Adrenal gland (tissue), 12 donors: ENCODE measurements around the gene TMX1. TPM values are rescaled to one million over a fixed set of nuclear protein-coding genes. Genes with fewer than 3 reads are reported as not detected.

Source experiments
- DNase-seq, 7 donors: peaks; one replicate each; pipeline ENCODE4 v3.0.0-alpha.2; 2019 to 2020
- H3K27ac ChIP-seq, 5 donors: fragments of 200-600 bp; sonication (generic) in 4 of 5; 1 replicate in 3 of 5; 2 replicates in 2 of 5; pipeline versions ENCODE4 v1.5.1 to v1.8.0; 2016 to 2020; ENCODE audit warnings: mild to moderate bottlenecking in 1 of 5
- H3K27me3 ChIP-seq: fragments of 200-600 bp; 2 replicates; pipeline ENCODE4 v1.8.0; 2021
- H3K36me3 ChIP-seq, 2 donors: fragments of 200-600 bp; replicated peaks in 1 of 2; 1 replicate in 1 of 2; 2 replicates in 1 of 2; pipeline versions ENCODE4 v1.5.1 to v1.8.0; 2018 to 2022
- H3K4me1 ChIP-seq, 2 donors: fragments of 200-600 bp; replicated peaks in 1 of 2; 1 replicate in 1 of 2; 2 replicates in 1 of 2; pipeline versions ENCODE4 v1.5.1 to v1.8.0; 2018 to 2021
- H3K4me3 ChIP-seq, 4 donors: fragments of 200-600 bp; sonication (generic) in 3 of 4; one replicate each; pipeline ENCODE4 v1.5.1; 2016 to 2018
- H3K9me3 ChIP-seq, 3 donors: fragments of 200-600 bp; sonication (generic) in 1 of 3; replicated peaks in 1 of 3; 1 replicate in 2 of 3; 2 replicates in 1 of 3; pipeline versions ENCODE4 v1.5.1 to v1.8.0; 2016 to 2021
- CTCF ChIP-seq, 6 experiments: fragments of 450-650 bp in 4 of 6; fragments of 200-600 bp in 2 of 6; sonication (generic) in 1 of 6; IDR thresholded peaks; 1 replicate in 5 of 6; 2 replicates in 1 of 6; pipeline versions ENCODE4 v1.5.1 to v1.8.0; 2016 to 2021; ENCODE audit warnings: antibody characterized with exemption in 6 of 6, mild to moderate bottlenecking in 2 of 6, moderate library complexity in 1 of 6
- POLR2A ChIP-seq, 2 donors: fragments of 450-650 bp; IDR thresholded peaks; one replicate each; pipeline ENCODE4 v1.6.1; 2017; ENCODE audit warnings: antibody characterized with exemption in 2 of 2, mild to moderate bottlenecking in 2 of 2, moderate library complexity in 1 of 2
- WGBS, 4 donors: extraction: QIAGEN DNeasy Blood & Tissue Kit in 2 of 4; methylation state at CpG; one replicate each; pipeline versions ENCODE4 v1.1.5 to v1.1.7; 2013 to 2017; 5-methylcytosine and 5-hydroxymethylcytosine counted together
- intact Hi-C, 2 donors: fragments of 100-400 bp; cut with DNase I; formaldehyde crosslinking; loops; one replicate each; pipeline versions ENCODE4 v1.14.1 to v1.15.0; 2022 to 2023
- polyA plus RNA-seq, 3 donors: library from polyadenylated mRNA; stranded (reverse); fragments of 200-250 nt in 2 of 3; fragments of 350-450 nt in 1 of 3; fragmentation: Illumina TruSeq in 1 of 3; extraction: RNeasy Lipid Tissue Mini Kit (QIAGEN cat#74804) in 1 of 3; gene quantifications; one replicate each; pipeline ENCODE4 v1.2.3, GENCODE V29; 2013 to 2014
- total RNA-seq, 9 donors: library from RNA; depleted of rRNA in 4 of 9; stranded (reverse); fragments of >200 nt in 4 of 9; fragments of 120-200 nt in 1 of 9; fragmentation: NEBNext Ultra II Directional in 1 of 9; extraction: Animal tissue kit (Norgen Biotek cat#: 25700) in 1 of 9; gene quantifications; one replicate each; pipeline versions ENCODE4 v1.1.0 to v1.2.4, GENCODE V29; 2013 to 2023
- donor health status: healthy with polysubstance abuse.
- donor health status: Bipolar disorder and iron deficiency.
- donor health status: DM: yes; HTN: yes; CAD: no.
- donor health status: DM: no; HTN: no; CAD: no.
- donor health status: DM: no; HTN: no; CAD: no.
- donor health status: DM: yes; HTN: yes; CAD: no.

TMX1 gene
- total and polyA plus RNA-seq, 12 donors: 4.2 to 43.1 (median 30.2) TPM

GRCh38 chr14:51294951-51295525, 55.0 kb downstream of the TMX1 start:
- Histone ChIP-seq H3K4me3 (no peak overlapping the region), H3K27ac (no peak overlapping the region), H3K36me3 (no peaks in the 10 kb centered on the region), H3K9me3 (no peaks in the 10 kb centered on the region), H3K4me1 (peaks cover 4 to 11% of the 10 kb centered on the region in 2 donors), H3K27me3 (no peaks in the 10 kb centered on the region)
- intact Hi-C loops: no loop called here
- WGBS, 4 donors: 64 to 88% (median 68%) methylated on average over 6 of the region's 6 CpGs
- TF ChIP-seq CTCF (IDR thresholded peaks at IDR 0.05) (no peak), POLR2A (IDR thresholded peaks at IDR 0.05) (no peak)
- DNase-seq: no peak

- Histone ChIP-seq H3K36me3 (no peaks in the 10 kb centered on the region), H3K4me3 (no peak overlapping the region), H3K27me3 (no peaks in the 10 kb centered on the region), H3K27ac (no peak overlapping the region), H3K9me3 (no peaks in the 10 kb centered on the region), H3K4me1 (peaks cover 4 to 11% of the 10 kb centered on the region in 2 donors)
- TF ChIP-seq CTCF (IDR thresholded peaks at IDR 0.05) (no peak), POLR2A (IDR thresholded peaks at IDR 0.05) (no peak)
- WGBS, 4 donors: 88 to 93% (median 90%) methylated on average over 6 of the region's 6 CpGs
- intact Hi-C loops: no loop called here
- no peak for DNase-seq
These were observed 55.7 kb downstream of the TMX1 start for GRCh38 chr14:51295646-51296263.

GRCh38 chr14:51297066-51297465, 57.0 kb downstream of the TMX1 start:
- peaks cover 4 to 11% of the 10 kb centered on the region in 2 donors for H3K4me1 ChIP-seq
- DNase-seq: no peak
- WGBS, 4 donors: 93 to 97% (median 95%) methylated on average over 3 of the region's 3 CpGs
- H3K27me3 ChIP-seq: no peaks in the 10 kb centered on the region
- H3K4me3 ChIP-seq: no peak overlapping the region
- intact Hi-C loops: no loop called here
- no peak overlapping the region for H3K27ac ChIP-seq
- no peaks in the 10 kb centered on the region for H3K9me3 ChIP-seq
- H3K36me3 ChIP-seq: no peaks in the 10 kb centered on the region
- TF ChIP-seq CTCF (IDR thresholded peaks at IDR 0.05) (no peak), POLR2A (IDR thresholded peaks at IDR 0.05) (no peak)

GRCh38 chr14:51298895-51299294, 58.8 kb downstream of the TMX1 start:
- Histone ChIP-seq H3K4me3 (no peak overlapping the region), H3K27me3 (no peaks in the 10 kb centered on the region), H3K9me3 (no peaks in the 10 kb centered on the region), H3K36me3 (no peaks in the 10 kb centered on the region), H3K27ac (no peak overlapping the region), H3K4me1 (no peaks in the 10 kb centered on the region)
- 67 to 91% (median 72%) methylated on average over 1 of the region's 1 CpG for WGBS, 4 donors
- TF ChIP-seq POLR2A (IDR thresholded peaks at IDR 0.05) (no peak), CTCF (IDR thresholded peaks at IDR 0.05) (no peak)
- DNase-seq: no peak
- intact Hi-C loops: no loop called here
